SK-N-SH (cell line): ENCODE measurements around the gene SPP2.

Experiments
- GATA2 ChIP-seq: sonication (generic); formaldehyde crosslinking; IDR thresholded peaks from 2 replicates; pipeline ENCODE4 v1.5.0; 2020; ENCODE audit warnings: mild to moderate bottlenecking, missing genetic modification reagents
- RFX5 ChIP-seq: IDR thresholded peaks from 2 replicates; pipeline ENCODE4 v1.6.1; 2012; ENCODE audit warnings: mild to moderate bottlenecking, improper control_type of control experiment, low read length
- SMC3 ChIP-seq: IDR thresholded peaks from 2 replicates; pipeline ENCODE4 v1.6.1; 2012; ENCODE audit warnings: low read depth, low read length, improper control_type of control experiment

DNA sequence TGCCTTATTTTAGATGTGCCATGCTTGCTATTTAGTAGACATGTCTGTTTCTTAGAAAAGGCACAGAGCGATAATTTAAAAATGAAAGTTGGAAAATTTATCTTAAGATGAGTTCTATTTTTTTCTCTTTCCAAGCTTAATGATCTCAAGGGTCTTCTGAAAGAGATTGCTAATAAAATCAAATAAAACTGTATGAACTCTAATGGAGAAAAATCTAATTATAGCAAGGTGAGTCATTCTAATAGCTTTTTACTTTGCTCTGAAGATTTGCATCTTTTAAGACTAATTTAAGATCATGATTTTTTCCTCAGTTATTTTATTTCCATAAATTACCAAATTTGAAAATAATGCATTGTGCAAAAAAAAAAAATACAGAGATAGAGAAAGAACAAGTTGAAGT is 36.1 kb upstream of the SPP2 start:
- TF ChIP-seq SMC3 (no peak), GATA2 (CRISPR knock-in tag) (no peak), RFX5 (no peak)
